ENCODE measurements around the gene SNX1.

Gene SNX1

DNA sequence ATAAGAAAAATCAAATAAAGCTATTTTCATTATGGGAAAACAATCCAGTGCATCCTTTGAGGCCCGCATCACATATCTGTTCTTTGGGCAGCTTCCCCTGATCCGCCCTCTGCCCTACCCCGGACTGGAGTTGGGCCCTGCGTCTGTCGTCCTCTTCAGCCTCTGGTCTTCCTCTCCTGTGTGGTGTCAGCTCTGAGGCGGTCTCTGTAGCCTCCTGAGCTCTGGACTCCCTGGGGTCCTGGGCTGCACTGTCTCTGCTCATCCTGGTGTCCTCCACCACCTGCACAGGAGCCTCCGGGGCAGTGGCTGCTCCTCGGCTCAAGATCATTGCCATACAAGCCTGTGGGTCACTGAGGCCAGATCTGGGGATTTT is 48.4 kb downstream of the SNX1 start:
- H3K9me3 ChIP-seq (ENCODE audit: control insufficient read depth, low read length) = no peaks in the 10 kb centered on the region
- no peak overlapping the region for H3K14ac ChIP-seq (ENCODE audit: low read length in 2 of 2)
- H4K8ac ChIP-seq (ENCODE audit: low read length) = no peak overlapping the region

GRCh38 chr15:64144565-64145281 is 48.9 kb downstream of the SNX1 start:
- peak overlapping the region; percentile 80 for H3K27ac ChIP-seq (ENCODE audit: low read length, poor library complexity, severe bottlenecking)
- no peak overlapping the region for H2BK12ac ChIP-seq (ENCODE audit: low read length in 2 of 2)
- H2AFZ ChIP-seq (ENCODE audit: low read depth, low read length) = no peak overlapping the region
- H3K23ac ChIP-seq (ENCODE audit: low read length in 2 of 2) = no peak overlapping the region
- H3K27me3 ChIP-seq (ENCODE audit: control insufficient read depth in 1 of 2, insufficient read depth in 1 of 2, low read length in 2 of 2) = no peaks in the 10 kb centered on the region
- H3K9me3 ChIP-seq (ENCODE audit: control insufficient read depth, low read length) = no peaks in the 10 kb centered on the region
- H3K9ac ChIP-seq (ENCODE audit: low read length) = no peak overlapping the region
- H3K4me1 ChIP-seq (ENCODE audit: control insufficient read depth, insufficient read depth, low read depth, low read length) = peaks cover 27% of the 10 kb centered on the region
- H4K8ac ChIP-seq (ENCODE audit: low read length) = no peak overlapping the region
- no peak overlapping the region for H3K18ac ChIP-seq (ENCODE audit: low read depth in 1 of 2, low read length in 2 of 2)
- H4K91ac ChIP-seq (ENCODE audit: low read length) = no peak overlapping the region
- H2BK120ac ChIP-seq (ENCODE audit: low read depth, low read length) = no peak overlapping the region
- peak overlapping the region; percentile 1 for H3K4me2 ChIP-seq (ENCODE audit: low read length, poor library complexity, severe bottlenecking)
- H3K36me3 ChIP-seq (ENCODE audit: control insufficient read depth in 1 of 2, insufficient read depth in 2 of 2, low read depth in 1 of 2, low read length in 2 of 2) = peaks cover 37 to 56% of the 10 kb centered on the region in 2 experiments
- no peak overlapping the region for H2BK15ac ChIP-seq (ENCODE audit: low read depth, poor library complexity, severe bottlenecking)
- DNase-seq = no peak
- 98% methylated on average over 14 of the region's 14 CpGs for WGBS
- peak overlapping the region; percentile 42 for H2AK5ac ChIP-seq (ENCODE audit: low read length, severe bottlenecking)
- H3K4me3 ChIP-seq (ENCODE audit: insufficient read depth in 1 of 2, low read depth in 1 of 2, low read length in 2 of 2) = no peak overlapping the region
- H3K14ac ChIP-seq (ENCODE audit: low read length in 2 of 2) = no peak overlapping the region
- peak overlapping the region; percentile 22 for H2BK5ac ChIP-seq (ENCODE audit: low read depth, low read length, poor library complexity, severe bottlenecking)
- peaks cover 6% of the 10 kb centered on the region for H3K79me1 ChIP-seq (replicated peaks; ENCODE audit: low read length, poor library complexity, severe bottlenecking)
- no peak overlapping the region for H3K4ac ChIP-seq (ENCODE audit: low read depth in 1 of 2, low read length in 2 of 2)

More for the DNA sequence above, 48.4 kb downstream of the SNX1 start:
- Histone ChIP-seq H3K36me3 (ENCODE audit: control insufficient read depth in 1 of 2, insufficient read depth in 2 of 2, low read depth in 1 of 2, low read length in 2 of 2) (peaks cover 37 to 56% of the 10 kb centered on the region in 2 experiments), H2AK5ac (ENCODE audit: low read length, severe bottlenecking) (peak overlapping the region; percentile 42), H3K27ac (ENCODE audit: low read length, poor library complexity, severe bottlenecking) (peak overlapping the region; percentile 80), H3K23ac (ENCODE audit: low read length in 2 of 2) (no peak overlapping the region), H2BK120ac (ENCODE audit: low read depth, low read length) (no peak overlapping the region), H3K4me3 (ENCODE audit: insufficient read depth in 1 of 2, low read depth in 1 of 2, low read length in 2 of 2) (no peak overlapping the region), H2BK12ac (ENCODE audit: low read length in 2 of 2) (no peak overlapping the region), H4K91ac (ENCODE audit: low read length) (no peak overlapping the region), H3K9ac (ENCODE audit: low read length) (no peak overlapping the region), H2BK15ac (ENCODE audit: low read depth, poor library complexity, severe bottlenecking) (no peak overlapping the region), H3K4ac (ENCODE audit: low read depth in 1 of 2, low read length in 2 of 2) (no peak overlapping the region), H3K27me3 (ENCODE audit: control insufficient read depth in 1 of 2, insufficient read depth in 1 of 2, low read length in 2 of 2) (no peaks in the 10 kb centered on the region), H3K4me1 (ENCODE audit: control insufficient read depth, insufficient read depth, low read depth, low read length) (peaks cover 27% of the 10 kb centered on the region), H3K18ac (ENCODE audit: low read depth in 1 of 2, low read length in 2 of 2) (no peak overlapping the region), H3K79me1 (replicated peaks; ENCODE audit: low read length, poor library complexity, severe bottlenecking) (peaks cover 6% of the 10 kb centered on the region), H2BK5ac (ENCODE audit: low read depth, low read length, poor library complexity, severe bottlenecking) (peak overlapping the region; percentile 22), H3K4me2 (ENCODE audit: low read length, poor library complexity, severe bottlenecking) (no peak overlapping the region), H2AFZ (ENCODE audit: low read depth, low read length) (no peak overlapping the region)
- 81% methylated on average over 8 of the region's 8 CpGs for WGBS
- DNase-seq = no peak

DNA sequence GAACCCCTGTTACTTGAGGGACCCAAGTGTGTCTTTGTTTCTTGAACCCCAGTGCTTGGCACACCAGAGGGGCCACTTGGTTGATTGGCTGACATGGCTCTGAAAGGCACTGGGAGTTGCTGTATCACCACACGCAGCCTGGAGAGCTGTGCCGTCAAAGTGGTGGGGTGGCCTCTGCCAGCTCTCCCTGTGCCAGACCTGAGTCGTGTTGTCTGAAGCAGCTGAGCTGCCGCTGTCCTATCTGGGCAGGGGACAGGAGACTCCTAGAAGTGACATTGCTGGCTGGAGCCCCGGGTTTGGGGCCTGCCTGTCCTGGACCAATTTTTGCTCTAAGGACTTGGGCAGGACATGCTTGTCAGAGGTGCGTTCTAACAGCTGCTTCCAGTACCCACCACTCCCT is 50.3 kb downstream of the SNX1 start:
- no peak overlapping the region for H3K27ac ChIP-seq (ENCODE audit: low read length, poor library complexity, severe bottlenecking)
- H2AFZ ChIP-seq (ENCODE audit: low read depth, low read length) = no peak overlapping the region
- H3K4me2 ChIP-seq (ENCODE audit: low read length, poor library complexity, severe bottlenecking) = no peak overlapping the region
- no peak overlapping the region for H2BK12ac ChIP-seq (ENCODE audit: low read length in 2 of 2)
- no peak overlapping the region for H4K91ac ChIP-seq (ENCODE audit: low read length)
- no peak overlapping the region for H3K14ac ChIP-seq (ENCODE audit: low read length in 2 of 2)
- no peak overlapping the region for H3K23ac ChIP-seq (ENCODE audit: low read length in 2 of 2)
- H3K4me1 ChIP-seq (ENCODE audit: control insufficient read depth, insufficient read depth, low read depth, low read length) = peaks cover 30% of the 10 kb centered on the region
- H3K9me3 ChIP-seq (ENCODE audit: control insufficient read depth, low read length) = no peaks in the 10 kb centered on the region
- H3K27me3 ChIP-seq (ENCODE audit: control insufficient read depth in 1 of 2, insufficient read depth in 1 of 2, low read length in 2 of 2) = no peaks in the 10 kb centered on the region
- no peak for DNase-seq
- no peak overlapping the region for H2BK120ac ChIP-seq (ENCODE audit: low read depth, low read length)
- peaks cover 37 to 48% of the 10 kb centered on the region in 2 experiments for H3K36me3 ChIP-seq (ENCODE audit: control insufficient read depth in 1 of 2, insufficient read depth in 2 of 2, low read depth in 1 of 2, low read length in 2 of 2)
- no peak overlapping the region for H3K4me3 ChIP-seq (ENCODE audit: insufficient read depth in 1 of 2, low read depth in 1 of 2, low read length in 2 of 2)
- H3K18ac ChIP-seq (ENCODE audit: low read depth in 1 of 2, low read length in 2 of 2) = no peak overlapping the region
- H2BK5ac ChIP-seq (ENCODE audit: low read depth, low read length, poor library complexity, severe bottlenecking) = no peak overlapping the region
- no peak overlapping the region for H2AK5ac ChIP-seq (ENCODE audit: low read length, severe bottlenecking)
- no peak overlapping the region for H4K8ac ChIP-seq (ENCODE audit: low read length)
- no peak overlapping the region for H3K4ac ChIP-seq (ENCODE audit: low read depth in 1 of 2, low read length in 2 of 2)
- WGBS = 97% methylated on average over 6 of the region's 6 CpGs
- H3K9ac ChIP-seq (ENCODE audit: low read length) = no peak overlapping the region
- H2BK15ac ChIP-seq (ENCODE audit: low read depth, poor library complexity, severe bottlenecking) = no peak overlapping the region
- H3K79me1 ChIP-seq (replicated peaks; ENCODE audit: low read length, poor library complexity, severe bottlenecking) = peaks cover 6% of the 10 kb centered on the region

GRCh38 chr15:64146520-64146884 is 50.7 kb downstream of the SNX1 start:
- Histone ChIP-seq H3K27me3 (ENCODE audit: control insufficient read depth in 1 of 2, insufficient read depth in 1 of 2, low read length in 2 of 2) (no peaks in the 10 kb centered on the region), H3K14ac (ENCODE audit: low read length in 2 of 2) (no peak overlapping the region), H3K18ac (ENCODE audit: low read depth in 1 of 2, low read length in 2 of 2) (no peak overlapping the region), H3K79me1 (replicated peaks; ENCODE audit: low read length, poor library complexity, severe bottlenecking) (peaks cover 2% of the 10 kb centered on the region), H3K9me3 (ENCODE audit: control insufficient read depth, low read length) (no peaks in the 10 kb centered on the region), H2BK5ac (ENCODE audit: low read depth, low read length, poor library complexity, severe bottlenecking) (no peak overlapping the region), H2BK120ac (ENCODE audit: low read depth, low read length) (no peak overlapping the region), H4K91ac (ENCODE audit: low read length) (no peak overlapping the region), H2AK5ac (ENCODE audit: low read length, severe bottlenecking) (no peak overlapping the region), H2BK15ac (ENCODE audit: low read depth, poor library complexity, severe bottlenecking) (no peak overlapping the region), H3K9ac (ENCODE audit: low read length) (no peak overlapping the region), H3K27ac (ENCODE audit: low read length, poor library complexity, severe bottlenecking) (no peak overlapping the region), H3K23ac (ENCODE audit: low read length in 2 of 2) (no peak overlapping the region), H3K36me3 (ENCODE audit: control insufficient read depth in 1 of 2, insufficient read depth in 2 of 2, low read depth in 1 of 2, low read length in 2 of 2) (peaks cover 34 to 43% of the 10 kb centered on the region in 2 experiments), H3K4me3 (ENCODE audit: insufficient read depth in 1 of 2, low read depth in 1 of 2, low read length in 2 of 2) (no peak overlapping the region), H4K8ac (ENCODE audit: low read length) (no peak overlapping the region), H2BK12ac (ENCODE audit: low read length in 2 of 2) (no peak overlapping the region), H3K4me2 (ENCODE audit: low read length, poor library complexity, severe bottlenecking) (no peak overlapping the region), H3K4me1 (ENCODE audit: control insufficient read depth, insufficient read depth, low read depth, low read length) (peaks cover 34% of the 10 kb centered on the region), H2AFZ (ENCODE audit: low read depth, low read length) (no peak overlapping the region), H3K4ac (ENCODE audit: low read depth in 1 of 2, low read length in 2 of 2) (no peak overlapping the region)
- WGBS = 100% methylated on average over 1 of the region's 3 CpGs
- no peak for DNase-seq

Data from mesenchymal stem cell (in vitro differentiated cells and primary cell).